ENCODE data around the gene CDH22.

CDH22 gene

DNA sequence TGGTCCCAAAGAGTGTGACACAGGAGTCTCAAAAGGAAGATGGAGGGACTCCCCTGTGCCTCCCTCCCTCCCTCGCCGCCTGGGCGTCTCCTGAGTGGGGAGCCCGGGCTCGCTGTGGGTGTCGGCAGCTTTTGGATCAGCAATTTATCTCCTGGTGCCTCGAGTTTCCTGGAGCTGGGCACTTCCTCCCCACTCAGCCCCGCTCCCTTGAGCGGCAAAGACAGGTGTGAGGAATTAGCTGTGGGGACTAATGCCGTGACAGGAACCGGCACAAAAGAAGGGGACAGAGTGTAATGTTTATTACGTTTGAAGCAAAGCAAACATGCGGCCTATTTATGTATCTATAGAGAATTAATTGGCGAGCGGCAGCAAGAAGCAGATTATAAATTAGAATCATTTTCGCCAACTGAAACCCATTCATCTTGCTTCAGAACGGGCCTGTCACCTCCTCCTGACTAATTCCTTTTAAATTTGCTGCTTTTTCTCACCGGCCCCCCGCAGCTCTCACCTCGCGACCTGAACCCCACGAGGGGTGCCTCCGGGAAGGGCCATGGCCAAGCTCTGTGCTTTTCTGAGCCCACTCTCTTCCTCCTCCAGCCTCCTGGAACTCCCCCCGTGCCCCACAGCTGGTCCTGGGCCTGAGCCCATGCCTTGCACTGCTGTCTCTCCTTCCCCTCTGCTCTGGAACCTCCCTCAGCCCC lies 8.8 kb upstream of the CDH22 start:
- no peak for DNase-seq

DNA sequence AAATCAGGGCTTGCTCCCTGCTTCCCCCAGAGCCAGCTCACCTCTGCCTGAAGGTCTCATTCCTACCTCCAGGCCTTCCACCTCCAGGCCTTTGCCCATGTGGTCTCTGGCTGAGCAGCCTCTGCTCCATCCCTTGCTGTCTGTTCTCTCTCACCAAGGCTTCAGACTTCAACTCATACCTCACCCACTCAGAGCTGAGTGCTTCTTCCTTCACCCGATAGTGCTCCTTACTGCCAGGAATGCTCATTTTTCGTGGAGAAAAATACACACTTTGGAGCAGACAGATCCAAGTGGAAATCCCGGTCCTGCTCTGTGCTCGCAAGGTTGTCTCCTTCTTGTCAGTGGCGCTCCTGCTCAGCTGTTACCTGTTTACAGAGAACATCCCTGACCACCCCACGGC lies 7.0 kb upstream of the CDH22 start:
- no peak for DNase-seq

DNA sequence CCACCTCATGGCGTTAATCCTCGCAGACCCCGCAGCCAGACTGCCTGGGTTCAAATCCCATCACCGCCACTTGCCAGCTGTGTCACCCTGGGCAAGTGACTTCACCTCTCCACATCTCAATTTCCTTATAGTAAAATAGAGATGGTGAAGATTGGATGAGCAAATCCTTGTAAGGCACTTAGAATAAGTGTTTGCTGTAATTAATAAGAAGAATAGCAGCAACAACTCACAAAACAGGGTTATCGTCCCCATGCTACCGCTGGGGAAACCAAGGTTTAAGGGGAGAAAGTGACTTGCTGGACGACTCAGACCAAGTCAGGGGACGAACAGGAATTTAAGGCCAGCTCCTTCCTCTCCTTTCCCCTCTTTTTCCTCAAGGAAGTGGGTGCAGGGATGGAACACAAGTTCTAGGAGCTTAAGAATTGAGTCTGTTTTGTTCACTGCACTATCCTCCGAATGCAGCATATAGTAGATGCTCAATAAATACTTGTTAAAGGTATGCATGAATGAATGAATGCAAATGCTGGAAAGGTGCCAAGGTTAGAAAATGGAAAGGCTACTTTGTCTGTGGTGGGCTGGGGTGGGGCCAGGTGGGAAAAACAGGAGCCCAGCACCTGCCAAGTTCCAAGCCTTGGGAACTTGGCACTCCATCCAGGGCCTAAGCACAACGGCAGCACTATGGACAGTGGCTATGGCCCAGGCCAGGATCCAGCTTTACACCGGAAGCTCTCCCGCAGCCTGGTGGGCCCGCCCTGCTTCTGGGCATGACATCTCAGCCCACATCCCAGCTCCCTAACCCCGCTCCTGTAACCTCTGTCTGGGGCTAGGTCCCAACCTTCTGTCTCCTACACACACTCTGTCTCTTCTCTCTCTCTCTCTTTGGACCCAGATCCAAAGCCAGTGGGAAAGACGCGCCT lies 4.9 kb upstream of the CDH22 start:
- DNase-seq: no peak

DNA sequence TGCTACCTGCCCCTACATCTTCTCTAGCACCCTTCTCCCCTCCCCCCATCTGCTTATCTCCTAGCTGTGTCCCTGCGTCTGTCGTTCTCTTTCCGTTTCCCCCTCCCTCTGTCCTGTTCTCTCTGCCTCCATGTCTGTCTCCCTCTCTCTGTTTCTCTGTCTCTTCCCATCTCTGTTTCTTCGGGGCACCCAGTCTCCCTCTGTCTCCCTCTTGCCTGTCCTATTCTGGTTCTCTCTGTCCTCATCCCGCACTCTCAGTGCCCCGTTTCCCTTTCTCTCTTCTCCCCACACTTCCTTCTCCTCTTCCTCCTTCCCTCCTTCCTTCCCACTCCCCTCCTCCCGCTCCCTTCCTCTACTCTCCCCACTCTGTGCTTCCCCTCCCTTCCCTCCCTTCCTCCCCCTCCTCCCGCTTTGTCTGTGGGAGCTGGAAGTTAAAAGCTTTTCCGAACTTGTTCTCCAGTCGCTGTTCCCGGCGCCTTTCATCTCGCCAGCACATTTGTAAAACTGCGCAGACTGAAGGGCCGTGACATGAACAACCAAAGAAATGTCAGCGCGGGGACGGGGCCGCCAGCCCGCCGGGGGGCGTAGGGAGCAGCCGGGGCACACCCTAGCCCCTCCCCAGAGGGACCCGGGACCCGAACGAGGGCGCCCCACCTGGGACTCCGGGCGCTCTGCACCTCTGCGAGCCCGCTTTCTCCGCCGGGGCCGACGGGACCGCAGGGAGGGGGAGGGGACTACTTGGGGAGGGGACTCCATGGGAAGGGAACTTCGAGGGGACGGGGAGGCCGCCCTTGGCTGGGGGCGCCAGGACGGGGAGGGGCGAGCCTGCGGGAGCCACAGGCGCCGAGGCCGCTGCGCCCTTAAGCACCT lies 4.0 kb upstream of the CDH22 start:
- DNase-seq: peak; percentile 24

DNA sequence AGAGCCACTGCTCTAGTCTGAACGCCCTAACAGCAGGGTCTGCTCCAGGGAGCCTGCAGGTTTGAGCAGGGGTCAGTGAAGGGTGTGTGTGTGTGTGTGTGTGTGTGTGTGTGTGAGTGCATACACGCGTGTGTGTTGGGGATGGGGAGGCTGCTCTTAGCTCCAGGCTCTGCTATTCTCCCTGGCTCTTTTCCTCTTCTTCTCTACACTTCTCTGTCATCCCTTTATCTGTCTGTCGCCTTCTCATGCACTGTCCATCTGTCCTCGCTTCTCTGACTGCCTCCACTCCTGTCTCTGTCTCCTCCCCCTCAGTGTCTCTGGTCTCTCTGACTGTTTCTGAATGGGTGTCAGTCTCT lies 3.4 kb upstream of the CDH22 start:
- no peak for DNase-seq

DNA sequence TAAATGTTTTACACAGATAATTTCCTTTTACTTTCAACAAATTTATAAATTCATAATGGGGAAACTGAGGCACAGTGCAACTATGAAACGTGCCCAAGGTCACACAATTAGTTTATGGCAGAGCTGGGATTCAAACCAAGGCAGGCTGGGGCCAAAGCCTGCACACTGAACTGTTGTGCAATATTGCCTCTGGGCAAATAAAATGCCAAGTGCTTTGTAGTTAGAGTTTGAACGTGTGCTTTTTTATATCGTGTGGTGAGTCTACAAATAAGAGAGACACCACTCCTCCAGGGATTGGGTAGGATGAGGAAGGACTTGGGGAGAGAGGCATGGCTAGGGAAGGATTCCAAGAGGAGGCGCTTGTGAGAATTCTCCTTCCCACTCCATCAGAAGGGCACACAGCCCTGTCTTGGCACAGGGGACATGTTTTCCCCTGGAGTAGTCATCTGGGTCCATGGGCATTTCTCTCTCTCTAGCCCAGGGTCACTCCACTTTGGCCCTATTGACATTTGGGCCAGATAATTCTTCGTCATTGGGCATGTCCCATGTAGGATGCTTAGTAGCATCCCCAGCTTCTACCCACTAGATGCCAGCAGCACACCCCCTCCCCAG lies 2.8 kb upstream of the CDH22 start:
- no peak for DNase-seq

DNA sequence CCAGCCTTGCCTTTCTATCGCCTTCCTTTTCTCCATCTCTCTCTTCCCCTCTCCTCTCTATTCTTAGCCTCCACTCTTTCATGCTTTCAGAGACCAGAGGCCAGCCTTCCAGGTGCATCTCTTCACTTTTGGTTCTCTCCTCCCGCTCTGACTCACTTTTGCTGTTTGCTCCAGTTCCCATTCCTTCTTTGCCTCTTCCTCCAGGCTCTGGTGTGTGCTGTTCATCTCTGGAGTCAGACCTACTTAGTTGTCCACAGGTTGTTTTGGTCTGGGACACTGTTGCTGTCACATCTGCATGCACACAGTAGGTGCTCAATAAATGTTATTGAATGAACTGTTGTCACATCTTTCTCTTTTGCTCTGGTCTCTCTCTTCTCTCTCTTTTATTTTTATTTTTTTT lies 1.6 kb upstream of the CDH22 start:
- no peak for DNase-seq

DNA sequence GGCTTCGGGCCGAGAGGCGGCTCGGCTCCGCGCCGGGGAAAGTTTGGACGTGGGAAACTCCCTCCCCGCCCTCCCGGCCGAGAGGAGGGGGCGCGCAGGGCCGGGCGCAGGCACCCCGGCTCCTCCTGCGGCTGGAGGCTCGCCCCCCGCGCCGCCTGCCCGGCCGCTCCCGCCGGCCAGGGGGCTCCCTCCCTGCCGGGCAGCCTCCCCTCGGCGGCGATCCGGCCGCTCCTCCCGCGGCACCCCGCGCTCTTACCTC lies 370 bp downstream of the CDH22 start:
- DNase-seq: no peak

DNA sequence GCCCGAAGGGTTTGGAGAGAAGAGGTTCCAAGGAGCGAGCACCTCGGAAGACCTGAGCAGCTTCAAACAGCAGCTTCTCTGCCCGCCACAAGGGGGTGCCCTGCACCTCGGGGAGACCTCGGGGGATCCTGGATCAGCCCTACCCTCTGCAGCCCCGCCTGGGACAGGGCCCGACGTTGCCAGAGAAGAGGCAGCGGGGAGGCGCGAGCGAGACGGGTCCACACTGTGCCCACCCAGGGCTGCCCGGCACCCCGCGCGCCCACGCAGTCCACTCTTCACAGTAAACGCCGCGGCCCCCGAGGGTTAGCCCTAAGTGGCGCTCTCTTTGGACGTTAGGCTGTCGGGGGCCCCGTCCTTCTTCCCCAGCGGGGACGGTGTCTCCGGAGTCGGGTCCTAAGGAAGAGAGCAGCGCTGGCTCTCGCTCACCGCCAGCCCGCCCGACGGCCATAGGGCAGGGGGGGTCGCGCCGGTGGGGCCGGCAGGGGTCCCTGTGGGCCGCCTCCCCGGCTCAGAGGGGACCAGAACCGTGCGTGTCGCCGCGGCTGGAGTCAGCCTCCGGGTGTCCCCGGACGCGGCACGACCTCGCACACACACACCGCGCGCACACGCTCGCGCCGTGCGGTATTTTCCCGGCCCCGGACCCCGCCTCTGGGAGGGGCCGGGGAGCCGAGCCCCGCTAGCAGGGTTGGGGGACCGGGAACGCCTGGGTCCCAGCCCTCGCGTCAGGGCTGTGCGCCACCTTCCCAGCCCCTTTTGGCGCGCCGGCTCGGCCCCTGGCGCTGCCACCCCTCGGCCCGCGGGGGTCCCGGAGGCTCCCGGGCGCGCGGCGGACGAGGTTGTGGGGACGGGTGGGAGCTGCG lies 929 bp downstream of the CDH22 start:
- peak; percentile 43 for DNase-seq

DNA sequence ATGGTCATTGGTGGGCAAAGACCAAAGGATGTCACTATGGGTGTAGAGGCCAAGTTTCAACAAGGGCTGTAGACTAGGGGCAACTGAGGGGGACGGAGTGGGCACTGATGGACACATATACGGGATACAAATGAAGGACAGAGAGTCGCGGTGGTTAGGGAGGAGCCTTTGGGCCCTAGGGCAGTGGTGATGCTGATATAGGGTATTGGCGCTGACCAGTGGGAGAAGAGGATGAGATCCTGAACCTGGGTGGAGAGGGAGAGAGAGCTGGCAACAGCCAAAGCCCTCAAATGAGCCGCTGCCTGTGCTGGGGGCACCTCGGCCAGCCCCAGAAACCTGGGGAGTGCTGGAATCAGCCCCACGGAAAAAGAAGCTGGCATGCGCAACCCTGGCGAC lies 1.6 kb downstream of the CDH22 start:
- no peak for DNase-seq

DNA sequence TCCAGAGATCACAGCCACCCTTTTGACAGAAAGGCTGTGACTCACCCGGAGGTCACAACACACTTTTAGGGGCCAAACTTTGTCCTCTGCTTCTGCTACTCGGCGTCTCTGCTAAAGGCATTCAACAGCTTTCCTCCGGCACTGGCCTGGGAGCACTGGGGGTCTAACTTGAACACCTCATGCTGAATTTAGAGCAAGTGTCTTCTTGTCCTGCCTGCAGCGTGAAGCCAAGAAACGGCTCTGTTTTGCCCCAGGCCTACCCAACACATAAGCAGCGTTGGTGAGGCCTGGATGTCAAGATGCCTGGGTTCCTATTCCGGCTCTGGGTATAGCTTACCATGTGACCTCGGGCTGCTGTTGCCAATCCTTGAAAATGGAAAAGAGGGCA lies 2.3 kb downstream of the CDH22 start:
- no peak for DNase-seq

DNA sequence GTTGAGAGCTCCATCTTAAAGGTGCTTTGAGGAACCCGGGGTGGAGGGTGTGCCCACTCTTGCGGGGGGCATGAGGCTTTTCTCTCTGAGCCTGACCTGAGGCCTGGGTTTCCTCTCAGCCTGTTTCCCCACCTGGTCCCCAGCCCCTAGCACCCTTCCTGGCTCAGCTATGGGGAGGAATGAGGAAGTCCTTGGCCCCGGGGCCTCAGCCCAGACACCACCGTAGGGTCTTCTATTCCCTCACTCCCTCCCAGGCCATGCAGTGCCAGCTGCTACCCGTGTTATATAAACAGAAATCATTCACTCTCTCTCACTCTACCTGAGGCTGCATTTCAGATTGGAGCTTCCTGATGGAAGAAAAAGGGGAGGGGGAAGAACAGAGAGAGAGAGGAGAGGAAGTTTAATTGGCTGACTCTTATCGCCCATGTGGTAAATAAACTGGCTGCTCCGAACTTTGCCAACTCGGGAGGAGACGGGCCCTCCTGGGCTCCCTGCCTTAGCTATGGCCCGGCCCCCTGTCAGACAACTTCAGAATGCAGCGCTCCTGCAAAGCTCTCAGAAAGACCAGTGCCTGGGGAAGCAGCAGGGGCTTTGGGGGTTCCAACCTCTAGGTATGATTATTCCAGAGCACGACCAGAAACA lies 2.8 kb downstream of the CDH22 start:
- no peak for DNase-seq

DNA sequence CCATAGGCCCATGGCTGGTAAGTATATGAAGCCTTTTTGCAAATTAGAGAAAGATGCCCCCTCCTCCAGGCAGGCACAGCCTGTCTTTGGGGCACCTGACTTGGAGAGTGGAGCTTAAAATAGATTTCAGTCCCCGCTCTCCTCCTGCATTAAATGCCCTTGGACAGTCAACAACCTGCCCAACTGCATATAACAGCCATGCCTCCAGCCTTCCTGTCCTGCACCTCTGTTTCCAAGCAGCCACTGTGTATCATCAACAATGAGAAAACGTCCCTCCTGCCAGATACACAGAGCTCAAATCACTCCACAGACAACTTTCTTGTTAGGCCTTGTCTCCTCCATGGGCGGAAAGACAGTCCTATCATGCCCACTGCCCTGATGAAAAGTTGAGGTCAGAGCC lies 3.4 kb downstream of the CDH22 start:
- DNase-seq: no peak

DNA sequence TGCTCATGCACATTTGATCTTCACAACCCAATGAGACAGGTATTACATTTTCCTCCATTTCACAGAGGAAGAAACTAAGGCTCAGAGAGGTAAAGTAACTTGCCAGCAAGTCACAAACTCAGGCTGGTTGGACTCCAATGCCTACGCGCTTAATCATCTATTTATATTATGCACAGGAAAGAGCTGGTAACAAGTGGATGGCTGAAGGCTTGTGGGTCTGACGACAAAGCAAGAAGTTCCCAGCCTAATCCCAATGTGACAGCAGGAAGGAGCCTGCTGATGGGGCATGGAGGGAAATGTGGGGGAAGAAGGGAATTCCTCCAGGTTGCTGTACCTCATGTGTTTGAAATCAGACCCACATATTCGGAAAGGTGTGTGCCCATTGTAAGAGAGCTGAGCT lies 3.9 kb downstream of the CDH22 start:
- no peak for DNase-seq

DNA sequence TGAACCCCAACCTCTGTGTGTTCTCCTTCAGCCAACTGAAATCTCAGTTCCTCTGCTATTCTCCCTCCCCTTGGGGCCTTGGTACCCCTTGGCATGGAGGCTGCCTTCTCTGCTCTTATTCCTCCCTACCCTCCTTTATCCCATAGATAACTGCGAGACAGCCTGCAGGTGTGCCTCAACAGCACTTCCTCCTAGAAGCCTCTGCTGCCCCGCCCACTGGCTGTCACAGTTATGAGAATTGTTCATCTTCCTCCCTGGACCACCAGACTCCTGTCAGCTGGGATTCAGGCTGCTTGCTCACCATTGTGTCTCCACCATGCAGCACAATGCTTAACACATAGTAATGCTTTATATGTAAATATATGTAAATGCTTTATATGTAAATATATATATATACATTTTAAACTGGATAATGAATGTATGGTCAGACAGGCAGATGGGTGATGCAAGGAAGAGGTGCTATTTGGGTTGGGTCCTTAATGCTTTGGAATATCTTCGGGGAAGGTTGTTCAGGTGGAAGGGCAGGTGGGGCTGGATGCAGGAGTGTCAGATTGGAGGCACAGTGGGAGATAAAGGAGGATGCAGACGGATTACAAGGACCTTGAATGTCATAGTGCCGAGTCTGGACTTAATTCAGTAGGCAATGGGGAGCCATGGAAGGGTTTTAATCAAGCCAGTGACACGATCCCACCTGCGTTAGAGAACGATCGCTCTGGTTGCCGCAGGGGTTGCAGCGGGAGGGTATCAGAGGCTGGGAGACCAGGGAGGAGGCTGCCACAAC lies 4.9 kb downstream of the CDH22 start:
- no peak for DNase-seq

DNA sequence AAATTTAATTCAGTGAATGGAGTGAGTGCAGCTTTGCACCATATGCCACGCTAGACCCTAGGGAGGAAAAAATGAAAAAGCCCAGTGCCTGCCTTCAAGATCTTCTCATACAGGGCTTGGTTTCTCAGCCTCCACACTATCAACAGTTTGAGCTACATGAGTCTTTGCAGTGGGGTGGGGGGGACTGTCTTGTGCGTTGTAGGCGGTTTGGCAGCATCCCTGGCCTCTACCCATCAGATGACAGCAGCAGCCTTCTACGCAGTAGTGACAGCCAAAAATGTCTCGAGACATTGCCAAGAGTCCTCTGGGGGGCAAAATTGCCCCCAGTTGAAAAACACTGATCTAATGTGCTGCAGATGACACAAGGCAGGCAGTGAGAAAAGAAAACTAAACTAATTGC lies 6.2 kb downstream of the CDH22 start:
- DNase-seq: no peak

DNA sequence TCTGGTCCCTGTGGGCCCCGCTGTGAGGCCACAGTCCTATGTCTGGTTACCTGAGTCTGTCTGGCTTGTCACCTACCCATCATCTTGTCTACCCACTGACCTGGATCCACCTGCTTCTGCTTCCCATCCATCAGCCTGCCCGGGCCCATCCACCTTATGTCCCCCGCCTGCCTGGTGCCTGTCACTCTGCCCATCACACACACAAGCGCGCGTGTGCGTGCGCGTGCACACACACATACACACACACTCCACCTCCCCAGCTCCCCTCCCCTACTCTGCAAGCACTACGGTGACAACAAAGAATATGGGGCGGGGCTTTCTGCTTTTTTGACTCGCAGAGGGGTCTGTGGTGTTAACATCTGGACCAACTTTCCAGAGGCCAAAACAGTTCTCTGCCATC lies 8.0 kb downstream of the CDH22 start:
- no peak for DNase-seq

DNA sequence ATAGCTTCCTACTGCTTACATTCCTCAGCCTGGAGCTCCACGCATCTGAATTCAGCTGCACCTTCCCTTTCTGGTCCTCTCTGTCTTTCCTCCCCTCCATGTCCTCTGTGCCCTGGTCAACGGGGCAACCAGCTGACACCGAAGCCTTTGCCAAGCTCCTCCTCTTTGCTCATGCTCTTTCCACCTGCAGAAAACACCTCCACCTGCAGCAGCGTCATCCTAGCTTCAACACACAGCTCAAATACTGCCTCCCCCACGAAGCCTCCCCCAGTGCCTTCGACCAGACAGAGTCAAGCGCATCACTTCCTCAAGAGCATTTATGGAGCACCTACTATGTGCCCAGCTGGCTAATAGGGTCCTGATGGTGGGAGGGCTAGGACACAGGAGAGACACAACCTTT lies 9.2 kb downstream of the CDH22 start:
- DNase-seq: no peak

DNA sequence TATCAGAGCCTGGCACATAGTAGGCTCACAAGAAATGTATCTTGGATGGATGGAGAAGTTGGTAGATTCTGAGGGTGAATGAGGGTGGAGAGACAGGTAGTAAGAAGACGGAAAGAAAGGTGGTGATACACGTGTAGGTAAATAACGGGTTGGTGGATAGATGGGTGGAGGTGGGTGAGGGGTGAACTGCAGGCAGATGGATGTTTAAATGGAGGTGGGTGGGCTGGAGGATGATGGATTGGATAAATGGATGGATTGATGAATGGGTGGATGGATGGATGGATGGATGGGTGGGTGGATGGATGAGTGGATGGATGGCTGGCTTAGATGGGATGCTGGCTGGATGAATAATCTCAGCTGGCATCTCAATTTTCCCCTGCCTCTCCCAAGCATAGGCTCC lies 9.9 kb downstream of the CDH22 start:
- no peak for DNase-seq

DNA sequence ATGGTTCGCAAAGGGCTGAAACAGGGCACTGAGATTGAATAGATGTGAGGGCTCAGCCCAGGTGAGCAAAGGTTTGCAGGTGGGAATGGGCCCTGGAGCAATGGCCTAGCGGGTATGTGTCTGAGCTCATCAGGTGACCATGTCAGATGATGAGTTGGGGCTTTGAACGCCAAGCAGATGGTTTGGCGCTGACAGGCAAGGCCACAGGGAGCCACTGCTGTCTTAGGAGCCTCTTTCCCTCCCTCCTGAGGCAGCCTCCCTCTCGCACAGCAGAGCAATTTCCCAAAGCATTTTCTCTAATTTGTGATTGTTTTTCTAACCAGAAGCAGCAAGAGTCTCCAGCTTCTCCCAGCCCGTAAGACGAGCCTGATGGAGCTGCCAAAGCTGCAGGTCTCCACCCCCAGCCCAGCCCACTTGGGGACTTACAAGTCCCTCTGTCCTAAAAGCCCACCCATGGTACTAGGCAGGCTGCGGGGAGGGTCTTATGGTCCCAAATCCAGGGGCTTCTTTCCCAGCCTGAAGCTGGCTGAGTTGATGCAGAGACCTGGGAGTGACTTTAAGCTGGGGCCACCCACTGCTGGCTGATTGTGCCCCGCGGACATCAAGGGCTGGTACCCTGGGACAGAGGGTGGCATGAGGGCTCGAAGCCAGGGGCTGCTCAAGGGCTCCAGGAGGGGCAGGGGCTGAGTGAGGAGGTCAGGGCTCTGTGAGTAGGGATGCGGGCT lies 11.6 kb downstream of the CDH22 start:
- DNase-seq: no peak
